MM.1S (cell line): ENCODE data around the gene GEMIN4.

Source experiments
- DNase-seq: peaks from one replicate; pipeline ENCODE4 v3.0.0-alpha.2; 2015
- H2AFZ ChIP-seq: fragments of 300-600 bp; sonication (generic); 2 replicates; pipeline ENCODE4 v1.6.0; 2016; ENCODE audit warnings: antibody characterized with exemption, low read length
- H3F3A ChIP-seq: fragments of 300-600 bp; sonication (generic); 2 replicates; pipeline ENCODE4 v1.6.1; 2016; ENCODE audit warnings: mild to moderate bottlenecking, antibody characterized with exemption, low read length, moderate library complexity, mixed read lengths; ENCODE audit not compliant: insufficient read depth
- H3K27ac ChIP-seq: fragments of 300-600 bp; sonication (generic); 2 replicates; pipeline ENCODE4 v1.5.1; 2016; ENCODE audit warnings: mild to moderate bottlenecking, low read length
- H3K27me3 ChIP-seq: fragments of 300-600 bp; sonication (generic); replicated peaks from 2 replicates; pipeline ENCODE4 v1.6.0; 2016; ENCODE audit warnings: low read length; ENCODE audit not compliant: insufficient read depth
- H3K36me3 ChIP-seq: fragments of 300-600 bp; sonication (generic); replicated peaks from 2 replicates; pipeline ENCODE4 v1.6.1; 2016; ENCODE audit warnings: mild to moderate bottlenecking, low read length, mixed read lengths; ENCODE audit not compliant: insufficient read depth
- H3K4me1 ChIP-seq: fragments of 300-600 bp; sonication (generic); 2 replicates; pipeline ENCODE4 v1.6.1; 2016; ENCODE audit warnings: low read length, mixed read lengths
- H3K4me2 ChIP-seq: fragments of 300-600 bp; sonication (generic); 2 replicates; pipeline ENCODE4 v1.6.0; 2016; ENCODE audit warnings: low read depth, low read length
- H3K4me3 ChIP-seq: fragments of 300-600 bp; sonication (generic); 2 replicates; pipeline ENCODE4 v1.5.1; 2016; ENCODE audit warnings: low read length, mixed read lengths
- H3K79me2 ChIP-seq: fragments of 300-600 bp; sonication (generic); 2 replicates; pipeline ENCODE4 v1.6.1; 2016; ENCODE audit warnings: mixed run types, low read length, mixed read lengths
- H3K9ac ChIP-seq: fragments of 300-600 bp; sonication (generic); 2 replicates; pipeline ENCODE4 v1.6.1; 2016; ENCODE audit warnings: low read length, mixed read lengths
- H3K9me2 ChIP-seq: fragments of 300-600 bp; sonication (generic); replicated peaks from 2 replicates; pipeline ENCODE4 v1.6.1; 2016; ENCODE audit warnings: mild to moderate bottlenecking, low read length, mixed read lengths; ENCODE audit not compliant: insufficient read depth
- H3K9me3 ChIP-seq: fragments of 300-600 bp; sonication (generic); replicated peaks from 2 replicates; pipeline ENCODE4 v1.6.1; 2016; ENCODE audit warnings: mild to moderate bottlenecking, low read length, mixed read lengths; ENCODE audit not compliant: insufficient read depth
- H4K20me1 ChIP-seq: fragments of 300-600 bp; sonication (generic); 2 replicates; pipeline ENCODE4 v1.6.1; 2016; ENCODE audit warnings: mild to moderate bottlenecking, low read length, moderate library complexity, mixed read lengths; ENCODE audit not compliant: insufficient read depth
- CTCF ChIP-seq: fragments of 300-600 bp; sonication (generic); IDR thresholded peaks from 2 replicates; pipeline ENCODE4 v1.5.1; 2016; ENCODE audit warnings: antibody characterized with exemption, low read length, mixed read lengths
- EZH2 ChIP-seq: fragments of 300-600 bp; sonication (generic); optimal IDR thresholded peaks from 2 replicates; pipeline ENCODE3; 2017; ENCODE audit warnings: low read depth, mild to moderate bottlenecking, antibody characterized with exemption, low read length, mixed read lengths
- EZH2phosphoT487 ChIP-seq: fragments of 300-600 bp; sonication (generic); IDR thresholded peaks from 2 replicates; pipeline ENCODE4 v1.6.1; 2018; ENCODE audit warnings: antibody characterized with exemption, low read length

The GEMIN4 gene

DNA sequence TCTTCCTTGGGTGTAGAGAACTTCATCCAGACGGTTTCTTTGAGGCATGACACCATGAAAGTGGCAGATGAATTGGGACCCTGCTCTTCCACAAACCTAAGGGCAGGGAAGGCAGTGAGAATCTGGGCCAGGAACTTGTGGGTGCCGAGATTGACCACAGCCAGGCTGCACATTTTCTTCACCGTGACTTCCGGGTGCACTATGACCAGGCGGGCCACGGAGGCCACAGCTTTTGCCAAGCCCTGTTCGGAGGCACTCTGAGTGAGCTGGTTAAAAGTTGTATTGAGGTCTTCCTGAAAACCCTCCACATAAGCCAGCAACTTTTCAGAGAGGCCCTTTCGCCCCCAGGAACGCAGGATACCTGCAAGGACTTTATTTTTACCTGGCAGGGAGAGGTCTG is 5.9 kb downstream of the GEMIN4 start:
- Histone ChIP-seq H3K4me1 (peaks cover 7% of the 10 kb centered on the region; the same call in 1 of the 2 replicates), H3K9me2 (no peaks in the 10 kb centered on the region), H3K27me3 (no peaks in the 10 kb centered on the region), H3K79me2 (peaks cover 61% of the 10 kb centered on the region), H3F3A (no peaks in the 10 kb centered on the region), H3K36me3 (peaks cover 20% of the 10 kb centered on the region), H2AFZ (no peak overlapping the region), H3K9me3 (no peaks in the 10 kb centered on the region), H4K20me1 (no peaks in the 10 kb centered on the region), H3K9ac (no peak overlapping the region), H3K4me2 (no peak overlapping the region), H3K4me3 (no peak overlapping the region), H3K27ac (no peak overlapping the region)
- TF ChIP-seq EZH2 (no peak), EZH2phosphoT487 (no peak), CTCF (no peak)
- no peak for DNase-seq

DNA sequence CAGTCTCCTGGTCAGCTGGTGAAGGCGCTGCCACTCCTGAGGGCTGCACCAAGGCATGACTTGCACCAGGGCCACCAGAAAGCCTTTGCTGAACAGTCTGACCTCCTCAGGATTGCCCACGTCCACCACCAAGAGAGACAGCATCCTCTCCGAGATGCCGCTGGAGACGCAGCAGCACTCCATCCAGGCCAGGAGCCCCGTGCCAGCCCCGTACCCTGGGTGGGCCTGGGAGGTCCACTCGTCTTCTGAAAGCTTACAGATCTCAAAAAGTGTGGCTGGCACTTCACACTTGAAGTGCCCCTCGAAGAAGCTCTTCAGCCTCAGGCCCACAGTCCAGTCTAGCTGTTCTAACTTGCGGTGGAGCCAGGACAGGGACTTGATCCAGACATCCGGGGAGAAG is 6.7 kb downstream of the GEMIN4 start:
- no peaks in the 10 kb centered on the region for H4K20me1 ChIP-seq

GRCh38 chr17:744937-745336 is 7.1 kb downstream of the GEMIN4 start:
- TF ChIP-seq EZH2phosphoT487 = no peak
- TF ChIP-seq EZH2 = no peak
- no peak for TF ChIP-seq CTCF
- no peak overlapping the region for H3K4me3 ChIP-seq
- H3K9me2 ChIP-seq = no peaks in the 10 kb centered on the region
- no peak for DNase-seq
- H4K20me1 ChIP-seq = no peaks in the 10 kb centered on the region
- peaks cover 20% of the 10 kb centered on the region for H3K36me3 ChIP-seq
- H3K9me3 ChIP-seq = no peaks in the 10 kb centered on the region
- H3K4me1 ChIP-seq = no peaks in the 10 kb centered on the region
- no peaks in the 10 kb centered on the region for H3K27me3 ChIP-seq
- no peak overlapping the region for H3K27ac ChIP-seq
- peaks cover 48% of the 10 kb centered on the region for H3K79me2 ChIP-seq
- no peak overlapping the region for H3K4me2 ChIP-seq
- no peak overlapping the region for H2AFZ ChIP-seq
- H3K9ac ChIP-seq = no peak overlapping the region
- no peaks in the 10 kb centered on the region for H3F3A ChIP-seq

More for the DNA sequence above, 6.7 kb downstream of the GEMIN4 start:
- H3K79me2 ChIP-seq = peaks cover 53% of the 10 kb centered on the region
- H3K9ac ChIP-seq = no peak overlapping the region
- H3K27ac ChIP-seq = no peak overlapping the region
- H3K4me3 ChIP-seq = no peak overlapping the region
- no peaks in the 10 kb centered on the region for H3K27me3 ChIP-seq
- no peaks in the 10 kb centered on the region for H3F3A ChIP-seq
- H3K4me1 ChIP-seq = peaks cover under 1% of the 10 kb centered on the region; the same call in 1 of the 2 replicates
- H3K36me3 ChIP-seq = peaks cover 20% of the 10 kb centered on the region
- no peak for TF ChIP-seq EZH2
- TF ChIP-seq EZH2phosphoT487 = no peak
- TF ChIP-seq CTCF = no peak
- no peak overlapping the region for H3K4me2 ChIP-seq
- H3K9me3 ChIP-seq = no peaks in the 10 kb centered on the region
- no peak for DNase-seq
- H2AFZ ChIP-seq = no peak overlapping the region
- no peaks in the 10 kb centered on the region for H3K9me2 ChIP-seq
